Measurements from ENCODE around the gene RTN4RL1.

RTN4RL1 gene

GRCh38 chr17:1936766-1937165 lies 88.4 kb downstream of the RTN4RL1 start:
- no peak for TF ChIP-seq CTCF (conservative IDR thresholded peaks at IDR 0.05; ENCODE audit: low read depth, low read length)
- no peak overlapping the region for H3K4me3 ChIP-seq (ENCODE audit: low read length)
- no peak for DNase-seq (ENCODE audit: low read depth)

GRCh38 chr17:1934901-1935300 lies 90.2 kb downstream of the RTN4RL1 start:
- TF ChIP-seq CTCF (conservative IDR thresholded peaks at IDR 0.05; ENCODE audit: low read depth, low read length), result no peak
- DNase-seq (ENCODE audit: low read depth), result no peak
- no peak overlapping the region for H3K4me3 ChIP-seq (ENCODE audit: low read length)

GRCh38 chr17:1933875-1934715 lies 91.0 kb downstream of the RTN4RL1 start:
- H3K4me3 ChIP-seq (ENCODE audit: low read length), result no peak overlapping the region
- TF ChIP-seq CTCF (conservative IDR thresholded peaks at IDR 0.05; ENCODE audit: low read depth, low read length), result no peak
- DNase-seq (ENCODE audit: low read depth), result no peak

- H3K4me3 ChIP-seq (ENCODE audit: low read length), result no peak overlapping the region
- TF ChIP-seq CTCF (conservative IDR thresholded peaks at IDR 0.05; ENCODE audit: low read depth, low read length), result no peak
- DNase-seq (ENCODE audit: low read depth), result no peak
Observed at GRCh38 chr17:1931844-1932579, 93.1 kb downstream of the RTN4RL1 start.

- H3K4me3 ChIP-seq (ENCODE audit: low read length), result no peak overlapping the region
- no peak for DNase-seq (ENCODE audit: low read depth)
- TF ChIP-seq CTCF (conservative IDR thresholded peaks at IDR 0.05; ENCODE audit: low read depth, low read length), result no peak
Observed at GRCh38 chr17:1930337-1930645, 94.8 kb downstream of the RTN4RL1 start.

GRCh38 chr17:1928976-1929375 lies 96.2 kb downstream of the RTN4RL1 start:
- TF ChIP-seq CTCF (conservative IDR thresholded peaks at IDR 0.05; ENCODE audit: low read depth, low read length), result no peak
- H3K4me3 ChIP-seq (ENCODE audit: low read length), result no peak overlapping the region
- no peak for DNase-seq (ENCODE audit: low read depth)

- no peak for DNase-seq (ENCODE audit: low read depth)
- no peak for TF ChIP-seq CTCF (conservative IDR thresholded peaks at IDR 0.05; ENCODE audit: low read depth, low read length)
Observed at GRCh38 chr17:1920948-1921351, 104.2 kb downstream of the RTN4RL1 start.

More at GRCh38 chr17:1920948-1921351, 104.2 kb downstream of the RTN4RL1 start:
- no peak overlapping the region for H3K4me3 ChIP-seq (ENCODE audit: low read length)

Measured in retinal pigment epithelial cell (primary cell).